ENCODE measurements around the gene ZNF385B. TPM values are rescaled to one million over a fixed set of nuclear protein-coding genes. Genes with fewer than 3 reads are reported as not detected.

Gene ZNF385B
- total RNA-seq, 1 experiment from 2014 or later: 9.3 TPM

DNA sequence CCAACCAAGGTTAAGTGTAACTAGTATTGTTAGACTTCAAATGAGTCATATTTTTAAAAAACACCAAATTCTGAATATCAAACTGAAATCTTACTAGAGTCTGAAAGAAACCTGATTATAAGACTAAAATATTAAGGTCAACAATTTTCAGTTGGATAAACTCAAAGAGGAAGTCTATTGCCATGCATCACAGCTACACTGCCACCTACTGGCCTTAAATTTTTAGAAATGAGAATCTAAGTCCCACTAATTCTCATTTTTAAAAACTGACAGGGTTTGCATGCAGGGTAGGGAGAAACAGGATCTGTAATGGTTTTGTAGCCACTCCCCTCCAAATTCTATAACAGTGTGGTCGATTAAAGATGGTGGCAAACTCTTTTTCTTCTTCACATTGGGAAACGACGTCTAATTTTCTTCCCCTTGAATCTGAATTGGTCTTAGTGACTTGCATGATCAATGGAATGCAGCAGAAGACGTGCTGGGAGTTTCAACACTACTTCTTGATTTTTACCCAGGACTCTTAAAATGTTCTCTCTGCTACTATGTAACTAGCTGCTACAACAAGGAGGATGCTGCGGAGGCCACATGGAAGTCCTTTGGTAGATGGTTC, 420.7 kb downstream of the ZNF385B start:
- TF ChIP-seq, protein P1, sequence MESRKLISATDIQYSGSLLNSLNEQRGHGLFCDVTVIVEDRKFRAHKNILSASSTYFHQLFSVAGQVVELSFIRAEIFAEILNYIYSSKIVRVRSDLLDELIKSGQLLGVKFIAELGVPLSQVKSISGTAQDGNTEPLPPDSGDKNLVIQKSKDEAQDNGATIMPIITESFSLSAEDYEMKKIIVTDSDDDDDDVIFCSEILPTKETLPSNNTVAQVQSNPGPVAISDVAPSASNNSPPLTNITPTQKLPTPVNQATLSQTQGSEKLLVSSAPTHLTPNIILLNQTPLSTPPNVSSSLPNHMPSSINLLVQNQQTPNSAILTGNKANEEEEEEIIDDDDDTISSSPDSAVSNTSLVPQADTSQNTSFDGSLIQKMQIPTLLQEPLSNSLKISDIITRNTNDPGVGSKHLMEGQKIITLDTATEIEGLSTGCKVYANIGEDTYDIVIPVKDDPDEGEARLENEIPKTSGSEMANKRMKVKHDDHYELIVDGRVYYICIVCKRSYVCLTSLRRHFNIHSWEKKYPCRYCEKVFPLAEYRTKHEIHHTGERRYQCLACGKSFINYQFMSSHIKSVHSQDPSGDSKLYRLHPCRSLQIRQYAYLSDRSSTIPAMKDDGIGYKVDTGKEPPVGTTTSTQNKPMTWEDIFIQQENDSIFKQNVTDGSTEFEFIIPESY (IDR thresholded peaks at IDR 0.05; ENCODE audit: extremely low read depth, insufficient replicate concordance, low read length): no peak
- TF ChIP-seq RAD21 (IDR thresholded peaks at IDR 0.05; ENCODE audit: low read depth): peak; percentile 63
- TF ChIP-seq, protein P2, sequence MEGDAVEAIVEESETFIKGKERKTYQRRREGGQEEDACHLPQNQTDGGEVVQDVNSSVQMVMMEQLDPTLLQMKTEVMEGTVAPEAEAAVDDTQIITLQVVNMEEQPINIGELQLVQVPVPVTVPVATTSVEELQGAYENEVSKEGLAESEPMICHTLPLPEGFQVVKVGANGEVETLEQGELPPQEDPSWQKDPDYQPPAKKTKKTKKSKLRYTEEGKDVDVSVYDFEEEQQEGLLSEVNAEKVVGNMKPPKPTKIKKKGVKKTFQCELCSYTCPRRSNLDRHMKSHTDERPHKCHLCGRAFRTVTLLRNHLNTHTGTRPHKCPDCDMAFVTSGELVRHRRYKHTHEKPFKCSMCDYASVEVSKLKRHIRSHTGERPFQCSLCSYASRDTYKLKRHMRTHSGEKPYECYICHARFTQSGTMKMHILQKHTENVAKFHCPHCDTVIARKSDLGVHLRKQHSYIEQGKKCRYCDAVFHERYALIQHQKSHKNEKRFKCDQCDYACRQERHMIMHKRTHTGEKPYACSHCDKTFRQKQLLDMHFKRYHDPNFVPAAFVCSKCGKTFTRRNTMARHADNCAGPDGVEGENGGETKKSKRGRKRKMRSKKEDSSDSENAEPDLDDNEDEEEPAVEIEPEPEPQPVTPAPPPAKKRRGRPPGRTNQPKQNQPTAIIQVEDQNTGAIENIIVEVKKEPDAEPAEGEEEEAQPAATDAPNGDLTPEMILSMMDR (IDR thresholded peaks at IDR 0.05 in 2 of 3, conservative IDR thresholded peaks at IDR 0.05 in 1 of 3; ENCODE audit: borderline replicate concordance in 1 of 3, insufficient read depth in 1 of 3, low read depth in 2 of 3, low read length in 2 of 3): peak; percentile 53 to 77 (median 56); a peak in 5 of 6 replicates
- intact Hi-C loops (cut with micrococcal nuclease): loop anchor here (2.0 kb wide), 1 partner anchor 222 kb away; no protein-coding TSS in a partner anchor
- Histone ChIP-seq H3K4me2 (ENCODE audit: low read length) (no peak overlapping the region), H3K27ac (ENCODE audit: low read depth, low read length) (no peak overlapping the region), H3K9ac (ENCODE audit: low read length) (no peak overlapping the region), H3K36me3 (ENCODE audit: control insufficient read depth in 1 of 2, insufficient read depth in 2 of 2, low read length in 2 of 2) (no peaks in the 10 kb centered on the region), H3K4me1 (ENCODE audit: control insufficient read depth in 1 of 2, insufficient read depth in 2 of 2, low read length in 2 of 2) (no peaks in the 10 kb centered on the region), H3K4me3 (replicated peaks in 1 of 2; ENCODE audit: low read depth in 1 of 2, low read length in 2 of 2) (no peak overlapping the region), H4K20me1 (ENCODE audit: insufficient read depth) (no peaks in the 10 kb centered on the region), H3K9me2 (ENCODE audit: insufficient read depth) (no peaks in the 10 kb centered on the region), H3K27me3 (ENCODE audit: insufficient read depth, low read length) (no peaks in the 10 kb centered on the region), H3K9me3 (ENCODE audit: control insufficient read depth in 1 of 2, insufficient read depth in 1 of 2, low read depth in 1 of 2, low read length in 2 of 2) (no peaks in the 10 kb centered on the region), H3K79me2 (ENCODE audit: insufficient read depth, low read length) (no peaks in the 10 kb centered on the region), H2AFZ (ENCODE audit: low read depth, low read length, poor library complexity, severe bottlenecking) (no peak overlapping the region)
- ChIA-PET CTCF (interaction anchor here (1.0 to 2.0 kb wide), 5 partner anchors 9 to 30 kb away, joined by 3 to 6 read pairs (median 3); no protein-coding TSS in a partner anchor), POLR2A (no interaction called here), RAD21 (ENCODE audit: low non-redundant PET in 1 of 2, low total read pairs in 2 of 2, uncharacterized antibody in 2 of 2, unreplicated experiment in 2 of 2) (no interaction called here)
- DNase-seq (ENCODE audit: low read depth, low spot score) (peak; percentile 34), ATAC-seq (peak; percentile 70)
- no TSS peak for BruUV-seq (replicated peaks)

All from HCT116 (cell line).